Inflammatory macrophage treated with lipopolysaccharide for 1 hour (primary cell): ENCODE data around the gene CCDC138.

Experiments
- DNase-seq, 2 donors: peaks; one replicate each; pipeline ENCODE4 v3.0.0-alpha.2; 2020 to 2022

Gene CCDC138

DNA sequence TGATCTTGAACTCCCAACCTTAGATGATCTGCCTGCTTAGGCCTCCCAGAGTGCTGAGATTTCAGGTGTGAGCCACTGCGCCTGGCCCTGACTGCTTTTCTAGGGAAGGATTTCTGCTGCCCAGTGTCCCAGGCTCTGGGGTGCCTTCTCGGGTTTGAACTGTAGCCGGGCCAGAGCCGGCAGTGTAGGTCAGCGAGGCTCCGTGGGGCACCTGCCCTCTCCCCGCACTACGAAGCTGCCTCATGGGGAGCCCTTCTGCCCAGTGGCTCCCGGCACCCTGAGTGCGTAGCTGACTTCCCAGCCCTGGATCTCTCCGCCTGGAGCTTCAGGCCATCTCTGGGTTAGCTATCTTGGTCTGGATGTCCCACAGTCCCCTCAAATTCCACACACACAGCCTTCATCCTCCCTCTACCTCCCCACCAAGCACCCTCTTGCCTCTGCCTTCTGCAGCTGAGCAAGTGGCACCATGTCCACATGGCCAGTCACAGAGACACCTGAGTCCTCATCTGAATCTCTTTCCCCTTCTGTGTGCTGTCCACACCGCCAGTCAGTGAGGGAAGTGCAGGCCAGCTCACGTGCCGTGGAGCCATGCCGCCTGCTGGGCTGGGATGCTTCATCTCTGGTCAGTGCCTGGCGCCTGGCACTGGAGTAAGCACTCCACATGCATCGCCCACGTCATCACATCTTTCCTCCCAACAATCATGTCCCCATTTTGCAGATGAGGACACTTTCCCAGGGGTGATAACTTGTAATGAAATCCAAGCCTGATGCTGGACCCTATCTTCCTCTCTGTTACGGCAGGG lies 133.2 kb downstream of the CCDC138 start:
- DNase-seq: no peak

- no peak for DNase-seq
These were observed 134.1 kb downstream of the CCDC138 start for GRCh38 chr2:108920686-108921085.

- no peak for DNase-seq
These were observed 134.8 kb downstream of the CCDC138 start for GRCh38 chr2:108921096-108922030.

GRCh38 chr2:108922141-108922915 lies 135.8 kb downstream of the CCDC138 start:
- no peak for DNase-seq

GRCh38 chr2:108923019-108923700 lies 136.6 kb downstream of the CCDC138 start:
- no peak for DNase-seq

- DNase-seq: no peak
These were observed 137.4 kb downstream of the CCDC138 start for GRCh38 chr2:108923736-108924579.

DNA sequence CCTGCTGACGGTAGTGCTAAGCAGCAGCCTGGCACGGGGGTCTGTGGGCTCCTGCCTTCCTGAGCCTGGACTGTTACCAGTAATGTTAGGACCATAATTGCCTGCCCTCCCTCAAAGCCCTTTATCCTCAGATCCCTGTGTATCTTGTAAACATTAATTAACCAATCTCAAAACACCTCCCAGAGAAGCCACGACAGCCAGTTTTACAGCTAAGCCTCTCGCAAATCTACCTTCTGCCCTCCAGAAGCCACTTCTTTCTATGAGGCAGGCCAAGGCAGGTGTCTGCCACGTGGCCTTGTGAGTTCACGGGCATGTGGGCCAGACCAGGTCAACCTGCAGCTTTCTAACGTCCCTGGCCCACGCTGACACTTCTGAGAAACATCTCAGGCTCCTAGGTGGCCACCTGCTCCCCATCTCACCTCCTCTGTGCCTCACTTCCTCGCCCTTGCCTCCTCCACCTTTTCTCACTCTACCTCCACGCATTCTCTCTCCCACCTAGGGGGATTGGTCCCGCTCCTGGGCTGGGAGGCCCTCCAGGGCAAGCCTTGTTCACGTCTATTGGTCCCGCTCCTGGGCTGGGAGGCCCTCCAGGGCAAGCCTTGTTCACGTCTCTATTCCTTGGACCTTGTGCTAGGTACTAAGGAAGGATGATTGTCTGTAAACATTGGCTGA lies 138.1 kb downstream of the CCDC138 start:
- DNase-seq: no peak

DNA sequence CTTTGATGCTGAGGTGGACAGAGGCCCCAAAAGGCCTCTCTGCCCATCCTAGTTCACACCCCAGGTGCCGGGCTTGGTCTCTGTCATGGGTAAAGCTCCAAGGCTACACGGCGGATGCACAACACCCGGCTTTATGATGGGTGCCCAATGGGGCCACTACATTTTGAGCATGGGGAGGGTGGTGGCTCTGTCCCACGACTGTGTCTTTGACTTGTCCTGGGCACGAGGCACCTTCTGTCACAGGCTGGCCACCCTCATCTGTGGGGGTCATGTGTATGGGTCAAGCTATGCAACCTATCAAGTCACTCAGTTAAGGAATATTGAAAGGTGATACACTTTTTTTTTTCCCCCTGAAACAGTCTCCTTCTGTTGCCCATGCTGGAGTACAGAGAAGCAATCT lies 138.7 kb downstream of the CCDC138 start:
- no peak for DNase-seq

GRCh38 chr2:108925735-108926134 lies 139.2 kb downstream of the CCDC138 start:
- DNase-seq: no peak
